Natural killer cell (primary cell): ENCODE measurements around the gene MAPKAP1. TPM values are rescaled to one million over a fixed set of nuclear protein-coding genes. Genes with fewer than 3 reads are reported as not detected.

Experiments used
- ATAC-seq, 3 donors: fragments of 150-1000 bp in 2 of 3; fragments of 200-7000 bp in 1 of 3; cut with Tn5 transposase; 1 replicate in 1 of 3; 2 replicates in 2 of 3; pipeline ENCODE4 v1.10.0; 2021; ENCODE audit warnings: mild to moderate bottlenecking in 2 of 3, moderate library complexity in 2 of 3
- DNase-seq, 2 donors: peaks; one replicate each; pipeline versions ENCODE4 v3.0.0 to v3.0.0-alpha.2; 2013 to 2021; ENCODE audit warnings: mixed read lengths in 1 of 2
- H3K27ac ChIP-seq: one replicate; pipeline ENCODE4 v1.5.1; 2013; ENCODE audit warnings: mild to moderate bottlenecking, low read length
- H3K27me3 ChIP-seq: one replicate; pipeline ENCODE4 v1.6.1; 2013; ENCODE audit warnings: low read length; ENCODE audit not compliant: control insufficient read depth, insufficient read depth
- H3K36me3 ChIP-seq: one replicate; pipeline ENCODE4 v1.6.1; 2013; ENCODE audit warnings: low read length; ENCODE audit not compliant: control insufficient read depth, insufficient read depth
- H3K4me1 ChIP-seq: one replicate; pipeline ENCODE4 v1.6.1; 2013; ENCODE audit warnings: low read length; ENCODE audit not compliant: control insufficient read depth, insufficient read depth
- H3K4me3 ChIP-seq: one replicate; pipeline ENCODE4 v1.5.1; 2013; ENCODE audit warnings: low read length
- H3K9me3 ChIP-seq: one replicate; pipeline ENCODE4 v1.6.1; 2013; ENCODE audit warnings: low read length; ENCODE audit not compliant: control insufficient read depth, insufficient read depth
- H3K27ac Mint-ChIP-seq, 2 donors: one replicate each; pipeline ENCODE4 v1.8.0; 2022; ENCODE audit warnings: mild to moderate bottlenecking in 2 of 2, mixed read lengths in 2 of 2, moderate library complexity in 1 of 2
- H3K27me3 Mint-ChIP-seq, 2 donors: one replicate each; pipeline ENCODE4 v1.8.0; 2022; ENCODE audit warnings: low read depth in 2 of 2, mixed read lengths in 2 of 2
- H3K36me3 Mint-ChIP-seq: one replicate; pipeline ENCODE4 v1.8.0; 2022; ENCODE audit warnings: mixed read lengths
- H3K4me1 Mint-ChIP-seq, 2 donors: one replicate each; pipeline ENCODE4 v1.8.0; 2022; ENCODE audit warnings: mixed read lengths in 2 of 2
- H3K4me3 Mint-ChIP-seq: one replicate; pipeline ENCODE4 v1.8.0; 2022; ENCODE audit warnings: mild to moderate bottlenecking, moderate library complexity, mixed read lengths
- H3K9me3 Mint-ChIP-seq, 2 donors: one replicate each; pipeline ENCODE4 v1.8.0; 2022; ENCODE audit warnings: mixed read lengths in 2 of 2
- WGBS: methylation state at CpG from one replicate; pipeline ENCODE4 v1.1.7; 2013; ENCODE audit warnings: missing lambda C conversion rate; ENCODE audit not compliant: insufficient coverage; 5-methylcytosine and 5-hydroxymethylcytosine counted together
- intact Hi-C: fragments of 100-400 bp; cut with micrococcal nuclease; formaldehyde crosslinking; loops from one replicate; pipeline ENCODE4 v1.14.2; 2022
- total RNA-seq, 4 donors: library from RNA; stranded (reverse); fragments of 120-200 nt in 1 of 4; gene quantifications; one replicate each; pipeline versions ENCODE4 v1.2.3 to v1.2.4, GENCODE V29; 2013 to 2022
- TF ChIP-seq, protein P1 (sequence below): fragments of 200-600 bp; IDR thresholded peaks from one replicate; pipeline ENCODE4 v1.8.0; 2022; ENCODE audit warnings: antibody characterized with exemption

MAPKAP1 gene
- total RNA-seq, 3 donors from 2014 or later (not counting 1 experiment from before 2014, with no cell fraction given) = 51.1 to 73.0 (median 58.8) TPM

DNA sequence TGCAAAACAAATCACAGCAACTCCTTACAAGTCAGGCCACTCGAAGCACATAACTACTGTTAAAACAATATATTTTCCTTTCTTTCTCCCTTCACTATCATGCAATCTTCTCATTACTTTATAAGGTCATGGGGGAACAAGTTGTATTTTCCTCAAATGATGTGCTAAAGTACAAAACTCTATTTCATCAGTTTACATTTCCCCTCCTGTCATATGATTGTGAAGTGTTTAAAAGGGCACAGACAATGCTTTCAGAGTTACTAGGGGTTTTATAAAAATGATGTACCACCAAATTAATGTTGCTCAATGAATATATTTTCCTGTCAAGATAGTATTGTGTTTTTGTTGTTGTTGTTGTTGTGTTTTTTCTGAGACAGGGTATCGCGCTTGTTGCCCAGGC, 34.1 kb downstream of the MAPKAP1 start:
- Mint-ChIP-seq H3K4me3 (no peak overlapping the region), H3K4me1 (peaks cover 6 to 15% of the 10 kb centered on the region in 2 donors), H3K27me3 (no peaks in the 10 kb centered on the region), H3K27ac (no peak overlapping the region), H3K9me3 (no peaks in the 10 kb centered on the region), H3K36me3 (no peaks in the 10 kb centered on the region)
- Histone ChIP-seq H3K9me3 (no peaks in the 10 kb centered on the region), H3K4me1 (peaks cover 5% of the 10 kb centered on the region), H3K4me3 (no peak overlapping the region), H3K36me3 (peaks cover 6% of the 10 kb centered on the region), H3K27ac (no peak overlapping the region), H3K27me3 (no peaks in the 10 kb centered on the region)
- intact Hi-C loops = no loop called here
- TF ChIP-seq, protein P1, sequence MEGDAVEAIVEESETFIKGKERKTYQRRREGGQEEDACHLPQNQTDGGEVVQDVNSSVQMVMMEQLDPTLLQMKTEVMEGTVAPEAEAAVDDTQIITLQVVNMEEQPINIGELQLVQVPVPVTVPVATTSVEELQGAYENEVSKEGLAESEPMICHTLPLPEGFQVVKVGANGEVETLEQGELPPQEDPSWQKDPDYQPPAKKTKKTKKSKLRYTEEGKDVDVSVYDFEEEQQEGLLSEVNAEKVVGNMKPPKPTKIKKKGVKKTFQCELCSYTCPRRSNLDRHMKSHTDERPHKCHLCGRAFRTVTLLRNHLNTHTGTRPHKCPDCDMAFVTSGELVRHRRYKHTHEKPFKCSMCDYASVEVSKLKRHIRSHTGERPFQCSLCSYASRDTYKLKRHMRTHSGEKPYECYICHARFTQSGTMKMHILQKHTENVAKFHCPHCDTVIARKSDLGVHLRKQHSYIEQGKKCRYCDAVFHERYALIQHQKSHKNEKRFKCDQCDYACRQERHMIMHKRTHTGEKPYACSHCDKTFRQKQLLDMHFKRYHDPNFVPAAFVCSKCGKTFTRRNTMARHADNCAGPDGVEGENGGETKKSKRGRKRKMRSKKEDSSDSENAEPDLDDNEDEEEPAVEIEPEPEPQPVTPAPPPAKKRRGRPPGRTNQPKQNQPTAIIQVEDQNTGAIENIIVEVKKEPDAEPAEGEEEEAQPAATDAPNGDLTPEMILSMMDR = no peak
- WGBS = 96% methylated on average over 3 of the region's 3 CpGs
- no peak for DNase-seq
- ATAC-seq = no peak

GRCh38 chr9:125663127-125663526, 43.9 kb downstream of the MAPKAP1 start:
- no peaks in the 10 kb centered on the region for H3K27me3 Mint-ChIP-seq
- intact Hi-C loops = no loop called here
- H3K27ac Mint-ChIP-seq = peak overlapping the region; percentile 29 to 50
- peak; percentile 41 to 66 (median 63) for ATAC-seq
- H3K36me3 Mint-ChIP-seq = no peaks in the 10 kb centered on the region
- no peaks in the 10 kb centered on the region for H3K9me3 ChIP-seq
- TF ChIP-seq, protein P1 = no peak
- 19% methylated on average over 3 of the region's 3 CpGs for WGBS
- peaks cover 2% of the 10 kb centered on the region for H3K36me3 ChIP-seq
- H3K27ac ChIP-seq = no peak overlapping the region
- H3K4me1 Mint-ChIP-seq = peaks cover 8% of the 10 kb centered on the region in 2 donors
- H3K27me3 ChIP-seq = no peaks in the 10 kb centered on the region
- H3K4me3 ChIP-seq = no peak overlapping the region
- H3K9me3 Mint-ChIP-seq = no peaks in the 10 kb centered on the region
- H3K4me3 Mint-ChIP-seq = no peak overlapping the region
- H3K4me1 ChIP-seq = no peaks in the 10 kb centered on the region
- peak in 1 of 2 donors; percentile 7 for DNase-seq

DNA sequence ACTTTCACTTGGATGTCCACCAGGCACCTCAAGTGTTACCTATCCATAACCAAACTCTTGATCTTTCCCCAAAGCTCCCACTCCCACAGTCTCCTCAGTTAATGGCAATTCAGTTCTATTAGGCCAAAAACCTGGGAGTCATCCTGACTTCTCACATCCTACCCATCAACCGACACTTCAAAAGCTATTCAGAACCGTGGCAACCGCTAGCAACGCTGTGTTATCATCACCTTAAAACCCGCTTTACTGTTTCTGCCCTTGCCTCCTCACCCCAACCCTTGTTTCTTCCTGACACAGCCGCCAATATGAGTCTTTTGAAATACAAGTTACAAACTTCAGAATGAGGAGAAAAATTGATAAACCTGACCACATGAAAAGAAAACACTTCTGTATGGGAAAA, 46.5 kb downstream of the MAPKAP1 start:
- Histone ChIP-seq H3K4me1 (no peaks in the 10 kb centered on the region), H3K27me3 (no peaks in the 10 kb centered on the region), H3K36me3 (peaks cover 6% of the 10 kb centered on the region), H3K9me3 (no peaks in the 10 kb centered on the region), H3K4me3 (no peak overlapping the region), H3K27ac (no peak overlapping the region)
- 77% methylated on average over 6 of the region's 6 CpGs for WGBS
- H3K27ac Mint-ChIP-seq = no peak overlapping the region
- ATAC-seq = no peak
- H3K4me3 Mint-ChIP-seq = no peak overlapping the region
- H3K27me3 Mint-ChIP-seq = no peaks in the 10 kb centered on the region
- H3K9me3 Mint-ChIP-seq = no peaks in the 10 kb centered on the region
- intact Hi-C loops = no loop called here
- peaks cover 8 to 14% of the 10 kb centered on the region in 2 donors for H3K4me1 Mint-ChIP-seq
- no peaks in the 10 kb centered on the region for H3K36me3 Mint-ChIP-seq
- no peak for DNase-seq
- TF ChIP-seq, protein P1 = no peak

DNA sequence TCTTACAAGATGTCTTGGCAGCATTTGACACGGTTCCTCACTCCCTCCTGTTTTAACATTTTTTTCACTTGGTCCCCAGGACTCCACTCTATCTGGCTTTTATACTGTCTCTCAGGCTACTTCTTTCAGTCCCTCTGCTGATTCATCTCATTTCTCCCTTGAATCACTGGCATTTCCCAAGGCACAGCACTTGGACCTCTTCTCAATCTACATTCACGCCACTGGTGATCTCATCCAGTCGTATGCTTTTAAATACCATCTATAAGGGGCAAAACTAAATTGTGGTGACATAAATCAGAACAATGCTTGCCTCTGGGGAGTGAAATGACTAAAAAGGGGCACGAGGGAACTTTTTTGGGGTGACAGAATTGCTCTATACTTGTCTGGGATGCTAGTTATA, 47.1 kb downstream of the MAPKAP1 start:
- no peaks in the 10 kb centered on the region for H3K27me3 ChIP-seq
- 61% methylated on average over 4 of the region's 4 CpGs for WGBS
- no peak overlapping the region for H3K4me3 ChIP-seq
- intact Hi-C loops = no loop called here
- no peak overlapping the region for H3K27ac ChIP-seq
- no peaks in the 10 kb centered on the region for H3K4me1 ChIP-seq
- Mint-ChIP-seq H3K9me3 (no peaks in the 10 kb centered on the region), H3K4me3 (no peak overlapping the region), H3K4me1 (peaks cover 8 to 14% of the 10 kb centered on the region in 2 donors), H3K27ac (no peak overlapping the region), H3K36me3 (no peaks in the 10 kb centered on the region), H3K27me3 (no peaks in the 10 kb centered on the region)
- no peaks in the 10 kb centered on the region for H3K9me3 ChIP-seq
- TF ChIP-seq, protein P1 = no peak
- DNase-seq (no peak), ATAC-seq (no peak)
- peaks cover 6% of the 10 kb centered on the region for H3K36me3 ChIP-seq
